H9 (cell line): Measurements from ENCODE around the gene SCRN3. TPM values are rescaled to one million over a fixed set of nuclear protein-coding genes. Genes with fewer than 3 reads are reported as not detected.

Source experiments
- DNase-seq: peaks from one replicate; pipeline ENCODE4 v3.0.0-alpha.2; 2017
- H2AFZ ChIP-seq: one replicate; pipeline ENCODE4 v1.6.1; 2013; ENCODE audit warnings: mild to moderate bottlenecking, low read length, control low read depth, moderate library complexity
- H2AK5ac ChIP-seq: 2 replicates; pipeline ENCODE4 v1.6.1; 2013; ENCODE audit warnings: low read length, control low read depth, mixed read lengths; ENCODE audit not compliant: insufficient read length
- H2BK120ac ChIP-seq: one replicate; pipeline ENCODE4 v1.6.1; 2013; ENCODE audit warnings: low read depth, mild to moderate bottlenecking, low read length, control low read depth, inconsistent platforms; ENCODE audit not compliant: poor library complexity, severe bottlenecking
- H2BK12ac ChIP-seq: 2 replicates; pipeline ENCODE4 v1.6.1; 2013; ENCODE audit warnings: low read length, control low read depth, mixed read lengths, low read depth; ENCODE audit not compliant: insufficient read length
- H2BK15ac ChIP-seq: 2 replicates; pipeline ENCODE4 v1.6.1; 2013; ENCODE audit warnings: low read depth, low read length, control low read depth
- H2BK20ac ChIP-seq: one replicate; pipeline ENCODE4 v1.6.1; 2013; ENCODE audit warnings: low read depth, mild to moderate bottlenecking, low read length, control low read depth, inconsistent platforms; ENCODE audit not compliant: poor library complexity, severe bottlenecking
- H2BK5ac ChIP-seq: 2 replicates; pipeline ENCODE4 v1.6.1; 2013; ENCODE audit warnings: low read length, control low read depth, mixed read lengths; ENCODE audit not compliant: insufficient read length
- H3K14ac ChIP-seq: 2 replicates; pipeline ENCODE4 v1.6.1; 2013; ENCODE audit warnings: low read length, control low read depth; ENCODE audit not compliant: insufficient read depth
- H3K18ac ChIP-seq: 2 replicates; pipeline ENCODE4 v1.6.1; 2013; ENCODE audit warnings: low read depth, mild to moderate bottlenecking, mixed read lengths, low read length, control low read depth; ENCODE audit not compliant: insufficient read length
- H3K23ac ChIP-seq: 2 replicates; pipeline ENCODE4 v1.6.1; 2013; ENCODE audit warnings: low read length, control low read depth, mixed read lengths, low read depth; ENCODE audit not compliant: insufficient read length
- H3K23me2 ChIP-seq: 2 replicates; pipeline ENCODE4 v1.6.1; 2013; ENCODE audit warnings: low read depth, mild to moderate bottlenecking, mixed read lengths, low read length, control low read depth; ENCODE audit not compliant: insufficient read length, poor library complexity, severe bottlenecking
- H3K27ac ChIP-seq: 2 replicates; pipeline ENCODE4 v1.5.1; 2013; ENCODE audit warnings: low read length, control low read depth, mixed read lengths, low read depth; ENCODE audit not compliant: insufficient read length
- H3K27me3 ChIP-seq: 2 replicates; pipeline ENCODE4 v1.6.1; 2013; ENCODE audit warnings: low read length, control low read depth, inconsistent platforms; ENCODE audit not compliant: insufficient read depth
- H3K4ac ChIP-seq: 2 replicates; pipeline ENCODE4 v1.6.1; 2013; ENCODE audit warnings: low read depth, mild to moderate bottlenecking, control low read depth, inconsistent platforms, low read length, moderate library complexity
- H3K4me1 ChIP-seq: 2 replicates; pipeline ENCODE4 v1.6.1; 2013; ENCODE audit warnings: low read length, control low read depth, inconsistent platforms; ENCODE audit not compliant: insufficient read depth
- H3K4me2 ChIP-seq: 2 replicates; pipeline ENCODE4 v1.6.1; 2013; ENCODE audit warnings: low read length, control low read depth, mixed read lengths; ENCODE audit not compliant: insufficient read length, insufficient read depth
- H3K56ac ChIP-seq: 2 replicates; pipeline ENCODE4 v1.6.1; 2013; ENCODE audit warnings: low read depth, mild to moderate bottlenecking, mixed read lengths, low read length, control low read depth; ENCODE audit not compliant: insufficient read length
- H3K79me1 ChIP-seq: 2 replicates; pipeline ENCODE4 v1.6.1; 2013; ENCODE audit warnings: low read depth, mild to moderate bottlenecking, moderate library complexity, low read length, control low read depth, inconsistent platforms; ENCODE audit not compliant: insufficient read depth, poor library complexity, severe bottlenecking
- H3K79me2 ChIP-seq: 2 replicates; pipeline ENCODE4 v1.6.1; 2013; ENCODE audit warnings: low read length, control low read depth, inconsistent platforms; ENCODE audit not compliant: insufficient read depth
- H3K9ac ChIP-seq: 2 replicates; pipeline ENCODE4 v1.6.1; 2013; ENCODE audit warnings: low read length, control low read depth, mixed read lengths; ENCODE audit not compliant: insufficient read length; ENCODE audit errors: extremely low read depth
- H3K9me3 ChIP-seq: one replicate; pipeline ENCODE4 v1.6.1; 2013; ENCODE audit warnings: low read depth, low read length, inconsistent platforms; ENCODE audit not compliant: control insufficient read depth
- H3T11ph ChIP-seq: one replicate; pipeline ENCODE4 v1.6.1; 2013; ENCODE audit warnings: mild to moderate bottlenecking, low read length, control low read depth, inconsistent platforms
- H4K20me1 ChIP-seq: one replicate; pipeline ENCODE4 v1.6.1; 2013; ENCODE audit not compliant: control insufficient read depth, insufficient read length, insufficient read depth
- H4K5ac ChIP-seq: 2 replicates; pipeline ENCODE4 v1.6.1; 2013; ENCODE audit warnings: low read depth, mild to moderate bottlenecking, mixed read lengths, low read length, control low read depth; ENCODE audit not compliant: insufficient read length
- H4K8ac ChIP-seq: replicated peaks from 2 replicates; pipeline ENCODE4 v1.6.1; 2013; ENCODE audit warnings: low read length, control low read depth, mixed read lengths, low read depth; ENCODE audit not compliant: insufficient read length
- H4K91ac ChIP-seq: 2 replicates; pipeline ENCODE4 v1.6.1; 2013; ENCODE audit warnings: low read depth, mild to moderate bottlenecking, moderate library complexity, mixed read lengths, low read length, control low read depth; ENCODE audit not compliant: insufficient read length
- H3K27ac Mint-ChIP-seq, 3 experiments: 2 replicates in 2 of 3; 3 replicates in 1 of 3; pipeline ENCODE4 v1.8.0; 2020 to 2021; ENCODE audit warnings: mixed read lengths in 3 of 3, mild to moderate bottlenecking in 1 of 3, moderate library complexity in 1 of 3
- H3K27me3 Mint-ChIP-seq: 2 replicates; pipeline ENCODE4 v1.8.0; 2021; ENCODE audit warnings: low read depth, mild to moderate bottlenecking, moderate library complexity, mixed read lengths
- H3K36me3 Mint-ChIP-seq, 3 experiments: 2 replicates in 2 of 3; 3 replicates in 1 of 3; pipeline ENCODE4 v1.8.0; 2020 to 2021; ENCODE audit warnings: low read depth in 3 of 3, mixed read lengths in 3 of 3; ENCODE audit not compliant: insufficient read depth in 1 of 3
- H3K4me1 Mint-ChIP-seq, 2 experiments: 2 replicates each; pipeline ENCODE4 v1.8.0; 2020; ENCODE audit warnings: mixed read lengths in 2 of 2
- H3K4me3 Mint-ChIP-seq, 2 experiments: 2 replicates in 1 of 2; 3 replicates in 1 of 2; pipeline ENCODE4 v1.8.0; 2020 to 2021; ENCODE audit warnings: mild to moderate bottlenecking in 2 of 2, mixed read lengths in 2 of 2, moderate library complexity in 1 of 2
- H3K9me3 Mint-ChIP-seq, 2 experiments: 2 replicates in 1 of 2; 3 replicates in 1 of 2; pipeline ENCODE4 v1.8.0; 2020; ENCODE audit warnings: mild to moderate bottlenecking in 2 of 2, mixed read lengths in 2 of 2, moderate library complexity in 1 of 2
- CTCF ChIP-seq: fragments of 200-600 bp; sonication (generic); conservative IDR thresholded peaks from 3 replicates; pipeline ENCODE4 v1.8.0; 2021; ENCODE audit warnings: antibody characterized with exemption, mild to moderate bottlenecking
- WGBS: extraction: QIAGEN DNeasy Blood & Tissue Kit; methylation state at CpG from one replicate; pipeline ENCODE4 v1.1.7; 2013; ENCODE audit warnings: missing lambda C conversion rate, low lambda C conversion rate, mixed read lengths; ENCODE audit not compliant: insufficient read length; ENCODE audit errors: extremely low coverage; 5-methylcytosine and 5-hydroxymethylcytosine counted together
- total RNA-seq: library from RNA; stranded (reverse); gene quantifications from 2 replicates; pipeline ENCODE4 v1.2.1, GENCODE V29; 2021

The SCRN3 gene
- total RNA-seq, 1 experiment from 2014 or later: 8.7 TPM

GRCh38 chr2:174430066-174430465, 34.5 kb downstream of the SCRN3 start:
- Histone ChIP-seq H3K14ac (no peak overlapping the region), H4K8ac (no peak overlapping the region), H3K56ac (no peak overlapping the region), H4K91ac (no peak overlapping the region), H3K18ac (no peak overlapping the region), H3K4me2 (no peak overlapping the region), H3K79me1 (no peaks in the 10 kb centered on the region), H3K4me1 (no peaks in the 10 kb centered on the region), H2BK15ac (no peak overlapping the region), H3K27ac (no peak overlapping the region), H3K9ac (no peak overlapping the region), H3K9me3 (no peaks in the 10 kb centered on the region), H3K79me2 (no peaks in the 10 kb centered on the region), H2BK12ac (no peak overlapping the region), H2AFZ (no peak overlapping the region), H2BK120ac (no peak overlapping the region), H2BK20ac (no peak overlapping the region), H3K4ac (no peak overlapping the region), H4K5ac (no peak overlapping the region), H3K23ac (no peak overlapping the region), H3T11ph (no peak overlapping the region), H4K20me1 (no peaks in the 10 kb centered on the region), H3K27me3 (no peaks in the 10 kb centered on the region), H2BK5ac (no peak overlapping the region), H3K23me2 (no peaks in the 10 kb centered on the region), H2AK5ac (no peak overlapping the region)
- no peak for TF ChIP-seq CTCF
- peaks cover 5 to 19% (median 14%) of the 10 kb centered on the region in 3 experiments for H3K36me3 Mint-ChIP-seq
- no peaks in the 10 kb centered on the region for H3K27me3 Mint-ChIP-seq
- no CpG with 5 or more reads among the region's 2 CpGs for WGBS
- no peaks in the 10 kb centered on the region; a peak in 1 of 4 replicates for H3K4me1 Mint-ChIP-seq
- no peak overlapping the region for H3K27ac Mint-ChIP-seq
- DNase-seq: no peak
- H3K4me3 Mint-ChIP-seq: no peak overlapping the region
- peaks cover 2 to 3% of the 10 kb centered on the region in 2 experiments; a peak in 3 of 5 replicates for H3K9me3 Mint-ChIP-seq
